Rectal smooth muscle tissue (tissue), 1 donor: ENCODE results near the gene B3GAT2.

Experiments
- H3K27ac ChIP-seq: one replicate; pipeline ENCODE4 v1.7.0; 2013; ENCODE audit warnings: low read depth, low read length, inconsistent platforms
- H3K27me3 ChIP-seq: one replicate; pipeline ENCODE4 v1.7.0; 2013; ENCODE audit warnings: low read length; ENCODE audit not compliant: control insufficient read depth, insufficient read depth
- H3K36me3 ChIP-seq: one replicate; pipeline ENCODE4 v1.7.0; 2013; ENCODE audit warnings: low read length; ENCODE audit not compliant: control insufficient read depth, insufficient read depth
- H3K4me1 ChIP-seq: one replicate; pipeline ENCODE4 v1.7.0; 2013; ENCODE audit warnings: low read length; ENCODE audit not compliant: control insufficient read depth, insufficient read depth
- H3K4me3 ChIP-seq: one replicate; pipeline ENCODE4 v1.7.0; 2013; ENCODE audit warnings: low read length
- H3K9ac ChIP-seq: one replicate; pipeline ENCODE4 v1.7.0; 2013; ENCODE audit warnings: low read length

B3GAT2 gene

DNA sequence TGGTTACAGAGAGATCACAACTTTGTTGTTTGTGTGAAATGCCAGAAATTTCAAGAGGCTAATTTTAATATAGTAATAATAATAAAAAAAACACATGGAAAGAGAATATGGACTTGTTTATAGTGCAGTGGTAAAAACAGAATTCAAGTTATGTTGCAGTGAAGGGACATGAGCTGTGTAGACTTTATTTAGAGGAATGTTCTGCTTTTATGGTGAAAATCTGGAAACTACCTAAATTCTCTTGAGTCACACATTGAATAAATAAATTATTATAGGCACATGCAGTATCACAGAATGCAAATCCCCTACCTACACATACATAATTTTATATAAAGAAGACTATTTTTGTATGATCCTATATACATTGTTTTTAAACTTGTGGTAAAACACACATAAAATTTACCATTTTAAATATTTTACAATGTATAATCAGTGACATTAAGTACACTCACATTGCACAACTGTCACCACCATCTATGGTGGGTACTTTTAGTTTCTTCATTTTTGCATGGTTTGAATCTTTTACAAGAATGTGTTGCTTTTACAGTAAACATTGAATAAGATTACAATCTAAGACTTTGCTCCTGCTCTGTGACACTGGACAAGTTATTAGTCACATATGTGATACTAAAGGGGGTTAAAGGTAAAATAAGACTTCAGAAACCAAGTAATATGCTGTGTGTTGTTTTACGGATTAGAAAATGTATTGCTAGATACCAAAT is 107.4 kb downstream of the B3GAT2 start:
- Histone ChIP-seq H3K36me3 (no peaks in the 10 kb centered on the region), H3K9ac (no peak overlapping the region), H3K27ac (no peak overlapping the region), H3K27me3 (no peaks in the 10 kb centered on the region), H3K4me1 (no peaks in the 10 kb centered on the region), H3K4me3 (no peak overlapping the region)

DNA sequence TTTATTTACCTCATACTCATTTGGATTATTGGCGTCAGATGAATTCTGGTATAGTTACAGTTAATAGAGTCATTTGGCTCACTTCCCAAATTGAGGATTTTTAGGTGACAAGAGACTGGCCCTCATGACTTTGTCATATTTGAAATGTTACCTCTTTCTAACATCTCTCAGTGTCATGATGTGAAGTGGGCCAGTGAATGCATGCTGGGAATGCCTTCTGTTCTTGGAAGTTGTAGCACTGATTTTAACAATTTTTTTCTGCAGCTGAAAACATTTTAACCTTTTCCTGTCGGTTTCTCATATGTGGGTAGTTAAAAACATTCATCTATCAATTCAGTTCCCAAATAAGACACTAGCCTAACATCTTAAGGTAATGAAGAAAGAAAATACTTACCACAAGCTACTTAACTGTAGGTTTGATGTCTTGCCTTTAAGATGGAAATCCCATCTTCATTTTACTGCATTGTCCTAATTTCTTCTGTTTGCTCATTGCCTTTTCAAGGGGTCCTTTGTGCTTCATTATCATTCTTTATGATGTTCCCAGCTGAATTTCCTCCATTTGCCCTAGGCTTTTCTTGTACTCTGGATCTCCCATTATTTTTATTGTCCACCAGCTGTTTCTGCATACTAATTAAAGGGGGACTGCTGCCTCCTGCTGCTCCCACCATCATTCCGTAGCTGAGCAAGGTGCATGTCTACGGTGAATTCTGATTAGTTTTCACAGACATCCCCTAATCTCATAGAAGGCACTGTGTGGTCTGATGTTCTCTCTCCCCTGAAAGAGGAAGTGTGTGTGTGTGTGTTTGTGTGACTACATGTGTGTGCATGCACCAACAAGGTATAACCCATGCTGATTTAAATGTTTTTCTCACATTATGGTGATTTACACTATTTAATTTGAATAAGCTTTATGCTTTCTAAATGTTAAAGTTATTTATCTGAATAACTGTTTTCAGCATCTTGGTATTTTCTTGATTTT is 109.5 kb downstream of the B3GAT2 start:
- no peaks in the 10 kb centered on the region for H3K4me1 ChIP-seq
- no peak overlapping the region for H3K9ac ChIP-seq
- no peak overlapping the region for H3K27ac ChIP-seq
- H3K27me3 ChIP-seq: no peaks in the 10 kb centered on the region
- H3K36me3 ChIP-seq: no peaks in the 10 kb centered on the region
- H3K4me3 ChIP-seq: no peak overlapping the region

DNA sequence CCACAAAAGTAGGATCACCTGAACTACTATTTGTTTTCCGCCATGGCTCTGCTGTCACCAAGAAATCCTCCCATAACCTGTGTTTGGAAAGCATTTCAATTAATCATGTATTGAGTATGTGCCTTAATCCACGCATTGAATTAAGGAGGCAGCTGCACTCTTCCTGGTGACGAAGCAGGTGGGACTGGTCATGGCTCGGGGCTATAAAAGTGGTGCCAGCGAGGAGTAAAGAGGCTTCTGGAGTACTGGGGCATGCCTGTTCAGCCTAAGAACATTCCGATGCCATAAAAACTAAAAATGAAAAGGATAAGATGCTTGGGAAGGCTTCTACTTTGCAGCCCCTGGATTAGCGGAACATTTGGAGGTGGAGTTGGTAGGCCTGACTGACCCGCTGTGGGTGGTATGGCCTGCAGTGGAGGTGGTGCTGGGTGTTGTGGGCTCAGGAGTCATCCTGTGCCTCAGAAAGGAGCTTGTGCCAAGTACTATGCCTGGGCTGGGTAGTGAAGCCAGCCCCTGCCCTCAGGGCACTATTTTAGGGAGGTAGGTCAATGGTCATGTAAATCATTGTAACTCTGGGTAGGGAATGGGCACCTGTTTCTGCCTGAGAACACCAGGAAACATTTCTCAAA is 110.5 kb downstream of the B3GAT2 start:
- Histone ChIP-seq H3K4me1 (no peaks in the 10 kb centered on the region), H3K27ac (no peak overlapping the region), H3K4me3 (no peak overlapping the region), H3K27me3 (no peaks in the 10 kb centered on the region), H3K9ac (no peak overlapping the region), H3K36me3 (no peaks in the 10 kb centered on the region)

DNA sequence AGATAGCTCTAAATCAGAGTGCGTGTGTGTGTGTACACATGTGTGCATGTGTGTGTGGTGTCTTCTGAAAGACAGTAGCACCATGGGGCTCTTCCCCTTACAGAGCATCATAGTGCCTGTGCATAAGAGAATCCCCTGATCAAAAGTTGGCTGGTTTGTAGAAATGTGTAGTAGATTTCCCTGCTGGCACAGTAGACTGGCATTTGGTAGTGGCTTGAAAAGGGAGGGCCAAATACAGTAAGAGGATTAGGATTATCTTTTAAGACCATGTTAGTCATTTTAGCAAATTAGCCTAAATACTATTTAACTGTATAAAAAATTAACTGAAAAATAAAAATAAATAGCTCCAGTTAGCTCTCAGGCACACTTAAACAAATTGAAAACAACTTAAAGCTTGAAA is 112.6 kb downstream of the B3GAT2 start:
- H3K4me3 ChIP-seq: no peak overlapping the region
- H3K4me1 ChIP-seq: no peaks in the 10 kb centered on the region

DNA sequence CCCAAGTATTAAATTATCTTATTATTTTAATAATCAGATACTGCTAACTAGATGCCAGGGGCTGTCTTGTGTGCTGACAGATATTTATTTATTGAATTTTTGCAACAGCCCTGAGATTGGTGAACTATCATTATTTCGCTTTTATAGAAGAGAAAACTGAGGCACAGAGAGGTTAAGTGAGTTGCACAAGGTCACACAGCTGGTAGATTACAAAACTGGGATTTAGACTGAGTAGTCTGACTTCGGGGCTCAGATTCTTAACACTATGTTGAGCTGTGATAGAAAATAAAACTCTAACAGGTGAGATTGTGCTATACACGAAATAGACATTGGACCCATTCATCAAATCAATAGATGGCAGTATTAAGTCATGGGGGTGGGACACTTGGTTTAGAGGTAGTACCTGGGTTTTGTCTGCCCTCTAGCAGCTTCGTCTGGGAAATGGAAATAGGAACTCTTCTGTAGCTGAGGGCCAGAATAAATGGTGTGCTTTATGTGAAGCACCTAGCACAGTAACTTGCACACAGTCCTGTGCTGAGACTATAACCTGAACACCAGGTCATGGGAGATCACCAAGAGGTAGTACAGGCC is 113.4 kb downstream of the B3GAT2 start:
- no peak overlapping the region for H3K9ac ChIP-seq
- no peak overlapping the region for H3K27ac ChIP-seq
- H3K4me3 ChIP-seq: no peak overlapping the region
- H3K27me3 ChIP-seq: no peaks in the 10 kb centered on the region
- no peaks in the 10 kb centered on the region for H3K4me1 ChIP-seq
- H3K36me3 ChIP-seq: no peaks in the 10 kb centered on the region

More for the DNA sequence above, 112.6 kb downstream of the B3GAT2 start:
- Histone ChIP-seq H3K27me3 (no peaks in the 10 kb centered on the region), H3K27ac (no peak overlapping the region), H3K36me3 (no peaks in the 10 kb centered on the region), H3K9ac (no peak overlapping the region)

DNA sequence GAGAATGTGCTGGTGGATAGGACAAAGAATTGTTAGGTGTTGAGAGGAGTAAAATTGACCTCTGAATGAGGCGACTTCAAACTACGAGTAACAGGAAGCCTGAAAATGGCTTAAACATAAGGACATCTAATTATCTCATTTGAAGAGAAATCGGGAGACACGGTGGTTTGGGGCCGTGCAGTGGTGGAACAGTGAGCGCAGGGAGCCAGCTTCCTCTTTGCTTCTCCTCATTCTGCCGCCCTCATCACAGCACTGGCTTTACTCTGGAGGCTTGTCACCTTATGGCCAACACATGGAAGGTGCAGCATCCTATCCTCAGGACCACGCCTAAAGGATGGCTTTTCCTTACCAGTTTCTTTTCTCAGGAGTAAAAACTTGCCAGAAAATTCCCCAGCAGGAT is 114.3 kb downstream of the B3GAT2 start:
- H3K4me1 ChIP-seq: no peaks in the 10 kb centered on the region
- H3K4me3 ChIP-seq: no peak overlapping the region
- H3K9ac ChIP-seq: no peak overlapping the region
- no peaks in the 10 kb centered on the region for H3K36me3 ChIP-seq
- no peaks in the 10 kb centered on the region for H3K27me3 ChIP-seq
- no peak overlapping the region for H3K27ac ChIP-seq

DNA sequence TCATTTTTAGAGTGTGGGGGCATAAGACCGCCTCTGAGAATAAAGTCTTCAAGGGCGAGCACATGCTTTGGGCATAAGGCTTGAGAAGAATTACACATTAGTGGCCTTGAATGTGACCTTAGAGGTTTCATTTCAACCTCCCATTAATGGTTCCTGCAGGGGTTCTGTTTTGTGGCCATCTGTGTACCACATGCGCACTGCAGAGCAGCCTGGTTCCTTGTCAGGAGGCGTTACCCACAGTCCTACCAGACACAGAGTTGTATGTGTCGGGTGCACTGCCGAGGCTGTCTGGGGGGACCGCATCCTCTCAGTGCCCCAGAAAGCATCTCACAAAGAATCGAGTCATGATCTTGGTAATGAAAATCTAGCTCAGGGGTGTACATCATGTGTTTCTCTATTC is 115.7 kb downstream of the B3GAT2 start:
- Histone ChIP-seq H3K4me1 (no peaks in the 10 kb centered on the region), H3K27ac (no peak overlapping the region), H3K9ac (no peak overlapping the region), H3K27me3 (no peaks in the 10 kb centered on the region), H3K36me3 (no peaks in the 10 kb centered on the region), H3K4me3 (no peak overlapping the region)

DNA sequence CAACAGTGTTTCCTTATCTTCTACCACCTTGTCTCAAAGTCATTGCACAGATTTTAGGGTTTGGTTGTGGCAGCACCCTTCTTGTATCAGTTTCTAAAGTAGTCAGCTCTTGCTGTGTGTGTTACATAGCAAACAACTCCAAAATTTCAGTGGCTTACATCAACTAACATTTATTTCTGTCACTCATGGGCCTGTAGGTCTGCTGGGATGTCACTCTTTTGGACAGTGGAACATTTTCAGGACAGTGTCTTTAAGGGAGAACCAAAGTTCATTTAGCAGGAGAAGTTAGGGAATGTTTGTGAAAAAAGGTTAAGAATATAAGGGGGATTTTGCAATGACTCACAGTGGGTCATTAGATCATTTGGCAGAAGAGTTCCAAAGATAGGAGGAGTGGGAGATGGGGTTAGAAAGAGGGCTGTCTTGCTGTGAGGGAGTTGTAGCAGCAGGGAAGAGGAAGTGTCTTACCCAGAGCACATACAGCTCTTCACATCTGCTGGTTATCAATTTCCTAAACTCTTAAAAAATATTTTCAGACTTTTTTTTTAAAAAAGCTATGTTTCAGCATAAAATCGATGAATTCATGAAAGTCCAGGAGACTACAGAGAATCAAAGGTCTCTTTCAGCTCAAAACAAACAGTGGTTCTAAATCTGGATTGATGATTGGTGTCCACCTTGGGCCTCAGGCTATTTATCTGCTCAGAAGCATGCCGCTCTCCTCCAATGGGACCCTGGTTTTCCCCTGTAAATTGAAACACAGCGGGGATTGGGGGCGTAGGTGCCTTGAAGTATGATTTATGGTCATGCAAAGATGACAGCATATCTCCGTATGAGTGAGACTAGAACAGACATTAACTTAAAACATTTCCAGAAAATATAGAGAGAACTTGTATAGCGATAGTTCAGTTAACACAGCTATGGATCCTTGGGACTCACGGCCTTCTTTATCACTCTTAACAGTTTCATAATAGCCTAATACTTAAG is 117.3 kb downstream of the B3GAT2 start:
- H3K4me1 ChIP-seq: no peaks in the 10 kb centered on the region
- no peak overlapping the region for H3K9ac ChIP-seq
- H3K4me3 ChIP-seq: no peak overlapping the region
- H3K27ac ChIP-seq: no peak overlapping the region
- H3K36me3 ChIP-seq: no peaks in the 10 kb centered on the region
- H3K27me3 ChIP-seq: no peaks in the 10 kb centered on the region

DNA sequence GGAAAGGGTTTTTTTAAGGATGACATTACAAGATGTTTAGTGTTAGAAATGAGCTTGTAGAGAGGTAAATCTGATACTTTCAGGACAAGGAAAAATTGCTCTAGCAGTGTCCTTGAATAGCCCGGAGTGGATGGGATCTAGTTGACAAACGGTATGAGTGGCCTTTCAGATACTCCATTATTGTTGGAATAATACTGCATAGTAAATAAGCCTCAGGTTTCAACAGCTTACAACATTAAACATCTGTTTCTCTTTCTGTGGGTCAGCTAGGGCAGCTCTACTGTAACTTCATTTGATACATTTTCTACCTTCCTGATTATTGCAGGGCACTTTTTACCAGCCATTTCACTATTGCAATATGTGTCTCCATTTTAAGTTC is 118.0 kb downstream of the B3GAT2 start:
- Histone ChIP-seq H3K4me3 (no peak overlapping the region), H3K36me3 (no peaks in the 10 kb centered on the region), H3K9ac (no peak overlapping the region), H3K27me3 (no peaks in the 10 kb centered on the region), H3K4me1 (no peaks in the 10 kb centered on the region), H3K27ac (no peak overlapping the region)

DNA sequence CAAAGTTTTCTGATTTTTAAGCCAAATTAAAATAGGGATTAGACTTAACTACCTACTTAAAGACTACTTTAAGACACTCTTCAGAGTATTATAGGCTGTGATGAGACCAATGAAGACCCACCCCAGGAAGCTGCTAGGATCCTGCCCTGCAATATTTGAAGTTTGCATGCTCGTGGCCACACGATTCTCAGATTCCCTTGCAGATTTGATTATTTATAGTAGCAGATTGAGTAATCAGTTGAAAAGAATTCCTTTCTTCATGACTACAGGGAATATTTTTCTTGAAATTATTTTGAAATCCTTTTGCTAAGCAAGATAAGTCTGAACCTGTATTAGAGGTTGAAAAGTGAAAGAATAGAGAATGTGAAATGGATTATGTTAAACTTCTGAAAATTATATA is 122.3 kb downstream of the B3GAT2 start:
- no peak overlapping the region for H3K27ac ChIP-seq
- H3K4me1 ChIP-seq: no peaks in the 10 kb centered on the region
- H3K9ac ChIP-seq: no peak overlapping the region
- H3K4me3 ChIP-seq: no peak overlapping the region
- H3K27me3 ChIP-seq: no peaks in the 10 kb centered on the region
- no peaks in the 10 kb centered on the region for H3K36me3 ChIP-seq

DNA sequence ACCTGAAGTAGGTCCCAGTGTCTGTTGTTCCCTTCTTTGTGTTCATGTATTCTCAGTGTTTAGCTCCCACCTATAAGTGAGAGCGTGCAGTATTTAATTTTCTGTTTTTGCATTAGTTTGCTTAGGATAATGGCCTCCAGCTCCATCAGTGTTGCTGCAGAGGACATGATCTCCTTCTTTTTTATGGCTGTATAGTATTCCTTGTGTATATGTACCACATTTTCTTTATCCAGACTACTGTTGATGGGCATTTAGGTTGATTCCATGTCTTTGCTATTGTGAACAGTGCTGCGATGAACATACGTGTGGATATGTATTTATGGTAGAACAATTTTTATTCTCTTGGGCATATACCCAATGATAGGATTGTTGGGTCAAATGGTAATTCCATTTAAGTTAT is 125.4 kb downstream of the B3GAT2 start:
- Histone ChIP-seq H3K36me3 (no peaks in the 10 kb centered on the region), H3K4me1 (no peaks in the 10 kb centered on the region), H3K9ac (no peak overlapping the region), H3K27me3 (no peaks in the 10 kb centered on the region), H3K27ac (no peak overlapping the region), H3K4me3 (no peak overlapping the region)
